ENCODE data around the gene RPRD1B. TPM values are rescaled to one million over a fixed set of nuclear protein-coding genes. Genes with fewer than 3 reads are reported as not detected.

The RPRD1B gene
- total RNA-seq, 2 donors from 2014 or later = 22.1 to 29.6 TPM

DNA sequence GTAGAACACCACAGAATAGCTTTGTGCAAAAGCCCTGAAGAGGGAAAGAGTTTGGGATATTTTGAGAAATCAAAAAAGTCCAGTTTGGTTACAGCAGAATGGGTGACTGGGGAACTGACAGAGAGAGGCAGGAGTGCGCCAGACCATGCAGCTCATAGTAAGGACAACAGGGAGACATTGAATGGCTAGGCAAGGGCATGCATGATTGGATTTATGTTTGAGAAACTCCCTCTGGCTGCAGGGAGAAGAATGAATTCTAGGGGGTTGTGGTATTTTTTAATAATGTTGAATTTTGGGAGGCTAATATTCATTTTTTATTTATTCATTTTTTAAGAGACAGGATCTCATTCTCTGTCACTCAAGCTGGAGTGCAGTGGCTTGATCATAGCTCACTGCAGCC lies 81.7 kb downstream of the RPRD1B start:
- H3K9me3 Mint-ChIP-seq = no peaks in the 10 kb centered on the region
- Histone ChIP-seq H3K4me1 (ENCODE audit: control insufficient read depth, insufficient read depth, low read length) (no peaks in the 10 kb centered on the region), H3K27ac (ENCODE audit: low read depth, low read length) (no peak overlapping the region), H3K36me3 (ENCODE audit: control insufficient read depth, insufficient read depth, low read length) (no peaks in the 10 kb centered on the region), H3K9me3 (ENCODE audit: control insufficient read depth, low read length) (no peaks in the 10 kb centered on the region), H3K9ac (ENCODE audit: extremely low read depth, low read length, poor library complexity, severe bottlenecking) (no peak overlapping the region), H3K27me3 (ENCODE audit: control insufficient read depth, insufficient read depth, low read length, poor library complexity, severe bottlenecking) (no peaks in the 10 kb centered on the region), H3K4me3 (ENCODE audit: low read length) (no peak overlapping the region)
- H3K4me1 Mint-ChIP-seq = no peaks in the 10 kb centered on the region
- peak; percentile 13 for DNase-seq
- 87 to 88% methylated on average over 1 of the region's 1 CpG for WGBS, 2 experiments (ENCODE audit: insufficient coverage in 1 of 2, insufficient read length in 1 of 2)
- H3K36me3 Mint-ChIP-seq (ENCODE audit: low read depth) = no peaks in the 10 kb centered on the region
- H3K4me3 Mint-ChIP-seq = no peak overlapping the region
- H3K27me3 Mint-ChIP-seq (ENCODE audit: insufficient read depth) = no peaks in the 10 kb centered on the region
- no peak overlapping the region for H3K27ac Mint-ChIP-seq
- TF ChIP-seq CTCF (conservative IDR thresholded peaks at IDR 0.05) = peak; percentile 48

DNA sequence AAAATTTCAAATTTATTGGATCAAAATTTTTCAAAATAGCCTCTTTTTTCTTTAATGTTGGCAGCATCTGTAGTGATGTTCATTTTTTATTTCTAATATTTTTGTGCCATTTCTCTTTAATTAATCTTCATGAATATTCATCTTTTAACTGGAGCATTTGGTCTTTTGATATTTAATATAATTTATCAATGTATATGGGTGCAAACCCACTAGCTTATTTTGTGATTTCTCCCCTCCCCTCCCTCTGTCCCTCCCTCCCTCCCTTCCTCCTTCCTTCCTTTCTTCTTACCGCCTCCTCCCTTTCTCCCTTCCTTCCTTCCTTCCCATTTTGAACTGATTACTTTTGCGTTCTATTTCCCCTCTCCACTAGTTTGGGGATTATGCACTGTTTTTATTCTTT lies 82.3 kb downstream of the RPRD1B start:
- WGBS, 2 experiments (ENCODE audit: insufficient coverage in 1 of 2, insufficient read length in 1 of 2) = 100% methylated on average over 1 of the region's 2 CpGs; no CpG with 5 or more reads in 1 of the 2 experiments
- Histone ChIP-seq H3K27ac (ENCODE audit: low read depth, low read length) (no peak overlapping the region), H3K9me3 (ENCODE audit: control insufficient read depth, low read length) (no peaks in the 10 kb centered on the region), H3K36me3 (ENCODE audit: control insufficient read depth, insufficient read depth, low read length) (no peaks in the 10 kb centered on the region), H3K27me3 (ENCODE audit: control insufficient read depth, insufficient read depth, low read length, poor library complexity, severe bottlenecking) (no peaks in the 10 kb centered on the region), H3K4me3 (ENCODE audit: low read length) (no peak overlapping the region), H3K4me1 (ENCODE audit: control insufficient read depth, insufficient read depth, low read length) (no peaks in the 10 kb centered on the region), H3K9ac (ENCODE audit: extremely low read depth, low read length, poor library complexity, severe bottlenecking) (no peak overlapping the region)
- Mint-ChIP-seq H3K27me3 (ENCODE audit: insufficient read depth) (no peaks in the 10 kb centered on the region), H3K4me1 (no peaks in the 10 kb centered on the region), H3K36me3 (ENCODE audit: low read depth) (no peaks in the 10 kb centered on the region), H3K4me3 (no peak overlapping the region), H3K9me3 (no peaks in the 10 kb centered on the region), H3K27ac (no peak overlapping the region)
- no peak for TF ChIP-seq CTCF (conservative IDR thresholded peaks at IDR 0.05)
- DNase-seq = no peak

DNA sequence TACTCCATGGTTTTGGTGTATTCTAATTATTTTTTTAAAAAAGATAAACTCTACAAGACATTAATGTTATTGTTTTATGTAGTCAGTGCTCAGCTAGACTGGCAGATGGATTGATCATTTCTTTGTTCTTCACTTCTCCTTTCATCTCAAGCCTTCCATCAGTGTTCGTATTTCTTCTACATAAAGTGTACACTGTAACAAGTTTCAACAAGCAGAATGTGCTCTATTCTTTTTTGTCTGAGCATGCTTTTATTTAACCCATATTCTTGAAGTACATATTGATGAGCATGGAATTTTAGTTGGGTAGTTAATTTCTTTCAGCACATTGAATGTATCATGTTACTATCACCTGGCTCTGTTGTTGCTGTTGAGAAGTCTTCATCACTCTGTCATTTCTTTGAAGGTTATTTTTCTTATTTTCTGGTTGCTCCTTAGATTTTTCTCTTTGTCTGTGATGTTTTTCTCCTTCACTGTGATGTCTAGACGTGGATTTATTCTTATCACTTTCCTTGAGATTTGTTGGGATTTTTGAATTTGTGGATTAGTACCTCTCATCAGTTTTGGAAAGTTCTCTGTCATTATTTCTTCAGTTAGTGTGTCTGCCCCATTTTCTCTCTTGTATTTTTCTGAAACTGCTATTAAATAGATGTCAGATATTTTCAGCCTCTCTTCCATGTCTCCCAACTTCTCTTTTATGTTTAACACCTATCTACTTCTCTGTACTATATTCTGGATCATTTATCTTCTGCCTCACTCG lies 83.0 kb downstream of the RPRD1B start:
- Histone ChIP-seq H3K9me3 (ENCODE audit: control insufficient read depth, low read length) (no peaks in the 10 kb centered on the region), H3K27ac (ENCODE audit: low read depth, low read length) (no peak overlapping the region), H3K27me3 (ENCODE audit: control insufficient read depth, insufficient read depth, low read length, poor library complexity, severe bottlenecking) (no peaks in the 10 kb centered on the region), H3K9ac (ENCODE audit: extremely low read depth, low read length, poor library complexity, severe bottlenecking) (no peak overlapping the region), H3K36me3 (ENCODE audit: control insufficient read depth, insufficient read depth, low read length) (no peaks in the 10 kb centered on the region), H3K4me3 (ENCODE audit: low read length) (no peak overlapping the region), H3K4me1 (ENCODE audit: control insufficient read depth, insufficient read depth, low read length) (no peaks in the 10 kb centered on the region)
- H3K9me3 Mint-ChIP-seq = no peaks in the 10 kb centered on the region
- WGBS, 2 experiments (ENCODE audit: insufficient coverage in 1 of 2, insufficient read length in 1 of 2) = 95 to 100% methylated on average over 1 to 2 of the region's 3 CpGs
- no peak overlapping the region for H3K4me3 Mint-ChIP-seq
- TF ChIP-seq CTCF (conservative IDR thresholded peaks at IDR 0.05) = no peak
- no peak overlapping the region for H3K27ac Mint-ChIP-seq
- H3K27me3 Mint-ChIP-seq (ENCODE audit: insufficient read depth) = no peaks in the 10 kb centered on the region
- DNase-seq = no peak
- H3K4me1 Mint-ChIP-seq = no peaks in the 10 kb centered on the region
- H3K36me3 Mint-ChIP-seq (ENCODE audit: low read depth) = no peaks in the 10 kb centered on the region

Measured in endodermal cell (in vitro differentiated cells).